ENCODE data around the gene RGL1.

Gene RGL1

DNA sequence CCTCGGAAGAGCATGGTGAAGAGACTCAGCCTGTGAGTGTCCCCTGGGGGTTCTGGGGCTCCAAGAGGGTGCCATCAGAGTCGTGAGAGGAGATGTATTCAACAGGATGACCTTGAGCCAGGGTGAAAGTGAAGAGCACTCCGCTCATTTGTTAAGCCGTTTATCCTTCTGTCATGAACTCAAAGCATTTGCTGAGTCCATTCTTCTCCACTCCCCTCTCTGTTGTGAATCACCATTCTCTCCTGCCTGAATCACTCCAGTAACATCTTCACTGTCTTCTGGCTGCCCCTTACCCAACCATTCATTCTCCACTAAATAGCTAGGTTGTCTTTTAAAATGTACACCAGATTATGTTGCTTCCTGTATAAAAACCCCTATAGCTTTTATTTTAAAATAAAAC, 102.2 kb downstream of the RGL1 start:
- no peak for ATAC-seq (ENCODE audit: low read depth)
- H3K27me3 Mint-ChIP-seq, result no peaks in the 10 kb centered on the region
- H3K4me1 Mint-ChIP-seq, result peaks cover 18% of the 10 kb centered on the region
- no peak overlapping the region for H3K27ac Mint-ChIP-seq
- no peak overlapping the region for H3K4me3 Mint-ChIP-seq
- H3K36me3 Mint-ChIP-seq, result no peaks in the 10 kb centered on the region
- DNase-seq (ENCODE audit: low spot score in 2 of 2), result no peak
- no peaks in the 10 kb centered on the region for H3K9me3 Mint-ChIP-seq

DNA sequence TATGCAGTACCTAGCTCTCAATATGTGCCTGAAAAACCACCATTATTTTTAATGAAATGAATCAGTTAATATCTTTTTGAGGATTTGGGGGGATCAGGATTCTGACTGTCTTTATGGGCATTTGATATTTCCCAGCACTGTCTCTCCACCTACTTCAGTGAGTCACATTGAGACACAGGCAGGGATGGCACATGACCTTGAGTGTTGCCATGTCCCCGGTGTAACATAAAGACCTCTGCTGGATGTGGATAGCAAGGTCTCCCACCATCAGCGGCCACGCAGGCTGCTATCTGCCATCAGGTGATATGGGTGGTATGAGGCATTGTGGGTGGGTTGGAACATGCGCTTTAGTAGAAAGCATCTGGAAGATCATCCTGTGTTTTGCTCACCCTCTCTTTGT, 103.2 kb downstream of the RGL1 start:
- H3K4me3 Mint-ChIP-seq, result no peak overlapping the region
- no peaks in the 10 kb centered on the region for H3K36me3 Mint-ChIP-seq
- ATAC-seq (ENCODE audit: low read depth) (no peak), DNase-seq (ENCODE audit: low spot score in 2 of 2) (no peak)
- no peaks in the 10 kb centered on the region for H3K27me3 Mint-ChIP-seq
- no peaks in the 10 kb centered on the region for H3K9me3 Mint-ChIP-seq
- no peak overlapping the region for H3K27ac Mint-ChIP-seq
- H3K4me1 Mint-ChIP-seq, result peaks cover 24% of the 10 kb centered on the region

DNA sequence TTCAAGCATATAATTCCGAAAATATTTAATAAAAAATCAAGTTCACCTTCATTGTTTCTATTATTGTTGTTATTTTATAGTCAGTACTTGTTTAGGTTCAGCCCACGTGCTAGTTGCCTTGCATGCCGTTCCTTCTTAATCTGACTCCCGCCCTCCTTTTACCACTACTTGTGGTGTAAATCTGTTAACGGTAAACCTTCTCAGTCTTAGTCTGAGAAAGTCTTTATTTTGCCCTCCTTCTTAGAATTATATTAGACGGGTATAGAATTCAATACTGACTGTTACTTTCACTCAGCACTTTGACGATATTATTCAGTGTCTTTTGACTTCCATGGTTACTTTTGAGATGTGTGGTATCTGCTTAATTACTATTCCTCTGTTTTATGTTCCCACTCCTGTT, 104.8 kb downstream of the RGL1 start:
- Mint-ChIP-seq H3K9me3 (no peaks in the 10 kb centered on the region), H3K4me1 (peaks cover 21% of the 10 kb centered on the region), H3K4me3 (no peak overlapping the region), H3K27ac (no peak overlapping the region), H3K36me3 (no peaks in the 10 kb centered on the region), H3K27me3 (no peaks in the 10 kb centered on the region)
- ATAC-seq (ENCODE audit: low read depth), result no peak
- no peak for DNase-seq (ENCODE audit: low spot score in 2 of 2)

DNA sequence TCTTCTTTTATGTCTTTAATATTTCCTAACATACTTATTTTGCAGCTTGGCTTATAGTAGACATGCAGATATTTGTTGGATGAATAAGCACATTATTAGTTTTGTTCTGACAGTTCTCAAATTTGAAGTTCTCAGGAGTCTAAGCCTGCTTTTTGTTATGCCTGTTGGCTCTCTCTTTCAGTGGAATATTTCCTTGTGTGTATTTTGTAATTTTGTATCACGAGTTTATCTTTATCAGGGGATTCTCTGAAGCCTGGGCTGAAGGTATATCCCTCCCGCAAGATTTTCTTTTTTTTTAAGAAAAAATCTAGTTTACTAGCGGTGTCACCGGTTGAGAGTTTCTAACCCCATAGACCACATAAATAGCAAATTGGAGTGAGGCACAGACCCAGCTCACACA, 105.9 kb downstream of the RGL1 start:
- Mint-ChIP-seq H3K36me3 (no peaks in the 10 kb centered on the region), H3K27me3 (no peaks in the 10 kb centered on the region), H3K9me3 (no peaks in the 10 kb centered on the region), H3K4me1 (peaks cover 25% of the 10 kb centered on the region), H3K27ac (peak overlapping the region; percentile 1), H3K4me3 (no peak overlapping the region)
- ATAC-seq (ENCODE audit: low read depth), result no peak
- no peak for DNase-seq (ENCODE audit: low spot score in 2 of 2)

DNA sequence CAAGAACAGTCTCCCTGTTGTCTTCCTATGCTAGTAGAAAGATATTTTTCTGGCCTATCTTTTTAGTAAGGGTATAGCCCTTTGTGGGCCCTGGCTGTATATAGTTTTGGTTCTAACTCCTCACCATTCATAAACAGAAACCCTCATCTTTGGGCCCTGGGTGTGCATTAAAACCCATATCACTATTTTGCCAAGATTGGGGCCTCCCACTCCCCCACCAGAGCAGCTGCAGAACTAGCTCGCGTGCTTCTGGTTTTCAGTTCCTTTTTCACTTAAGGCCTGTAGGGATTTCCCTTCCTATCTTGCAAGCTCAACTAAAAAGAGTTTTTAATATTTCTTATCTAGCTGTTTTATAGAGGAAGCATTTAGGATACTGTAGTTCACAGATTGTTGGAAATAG, 106.4 kb downstream of the RGL1 start:
- Mint-ChIP-seq H3K9me3 (no peaks in the 10 kb centered on the region), H3K4me1 (peaks cover 29% of the 10 kb centered on the region), H3K36me3 (no peaks in the 10 kb centered on the region), H3K27me3 (no peaks in the 10 kb centered on the region), H3K27ac (peak overlapping the region; percentile 1), H3K4me3 (no peak overlapping the region)
- DNase-seq (ENCODE audit: low spot score in 2 of 2) (peak; percentile 31 to 61), ATAC-seq (ENCODE audit: low read depth) (peak; percentile 97)

DNA sequence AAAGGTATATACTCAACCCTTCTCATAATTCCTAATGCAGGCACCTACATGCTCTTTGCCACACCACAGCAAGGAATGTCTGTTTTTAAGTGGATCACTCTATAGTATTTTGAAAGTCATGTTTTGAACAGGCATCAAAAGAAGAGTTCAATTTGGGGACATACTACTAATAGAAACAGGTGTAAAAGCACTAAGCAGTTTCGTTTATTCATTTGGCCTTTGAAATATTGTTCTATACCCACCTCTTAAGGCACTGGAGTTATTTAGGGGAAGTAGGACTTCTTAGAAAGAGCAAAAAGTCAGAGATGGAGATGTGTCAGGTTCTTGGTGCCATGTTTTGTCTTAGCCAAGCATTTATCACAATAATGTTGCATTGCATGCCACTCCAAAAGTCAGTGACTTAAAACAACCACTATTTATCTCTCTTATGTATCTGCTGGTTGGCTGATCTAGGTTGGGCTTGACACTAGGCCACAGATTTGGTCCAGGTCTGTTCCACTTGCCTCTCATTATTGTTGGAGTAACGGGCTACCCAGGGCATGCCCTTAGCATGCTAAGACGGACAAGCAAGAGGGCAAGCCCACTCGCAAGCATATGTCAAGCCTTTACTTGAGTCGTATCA, 107.5 kb downstream of the RGL1 start:
- Mint-ChIP-seq H3K4me3 (no peak overlapping the region), H3K27me3 (no peaks in the 10 kb centered on the region), H3K9me3 (no peaks in the 10 kb centered on the region), H3K4me1 (peaks cover 30% of the 10 kb centered on the region), H3K27ac (peak overlapping the region; percentile 32), H3K36me3 (no peaks in the 10 kb centered on the region)
- no peak for DNase-seq (ENCODE audit: low spot score in 2 of 2)
- ATAC-seq (ENCODE audit: low read depth), result no peak

DNA sequence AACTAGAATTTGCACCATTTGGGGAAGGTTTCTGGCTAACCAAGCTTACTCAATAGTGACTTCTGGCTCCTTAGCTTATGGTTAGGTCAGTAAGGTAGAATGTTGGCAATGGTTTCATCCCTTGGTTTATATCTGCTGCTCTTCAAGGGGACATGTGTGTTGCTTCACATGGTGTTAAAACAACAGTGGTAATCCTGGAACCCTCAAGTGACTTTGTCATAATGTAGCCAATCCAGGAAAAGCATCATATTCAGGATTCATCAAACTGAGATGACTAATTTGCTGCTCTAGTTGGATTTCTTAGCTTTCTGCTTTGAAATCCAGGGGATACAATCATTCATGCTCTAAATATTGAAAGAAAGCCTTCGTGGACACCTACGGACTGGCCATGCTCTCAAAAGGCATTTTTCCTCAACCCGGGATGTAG, 108.7 kb downstream of the RGL1 start:
- no peak overlapping the region for H3K27ac Mint-ChIP-seq
- H3K27me3 Mint-ChIP-seq, result no peaks in the 10 kb centered on the region
- ATAC-seq (ENCODE audit: low read depth) (no peak), DNase-seq (ENCODE audit: low spot score in 2 of 2) (no peak)
- H3K4me3 Mint-ChIP-seq, result no peak overlapping the region
- no peaks in the 10 kb centered on the region for H3K9me3 Mint-ChIP-seq
- no peaks in the 10 kb centered on the region for H3K36me3 Mint-ChIP-seq
- H3K4me1 Mint-ChIP-seq, result peaks cover 30% of the 10 kb centered on the region

DNA sequence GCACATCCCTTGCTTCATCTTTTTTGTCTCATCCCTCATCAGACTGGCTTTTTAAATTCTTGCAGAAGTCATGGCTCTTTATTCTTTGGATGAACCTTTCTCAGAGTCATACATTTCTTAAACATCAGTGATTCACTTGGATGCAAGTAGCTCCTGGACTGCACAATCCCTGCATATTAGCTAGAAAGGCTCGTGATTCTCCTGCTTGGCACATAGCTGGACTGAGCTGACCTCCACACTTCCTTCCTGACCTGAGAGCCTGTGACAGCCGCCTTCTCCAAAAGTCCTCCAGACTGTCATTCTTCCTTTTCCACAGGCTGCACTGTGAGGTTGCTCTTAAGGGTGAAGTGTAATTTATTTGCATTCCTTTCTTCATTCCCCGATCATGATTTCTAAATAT, 109.4 kb downstream of the RGL1 start:
- Mint-ChIP-seq H3K36me3 (no peaks in the 10 kb centered on the region), H3K27ac (no peak overlapping the region), H3K4me3 (no peak overlapping the region), H3K9me3 (no peaks in the 10 kb centered on the region), H3K4me1 (peaks cover 30% of the 10 kb centered on the region), H3K27me3 (no peaks in the 10 kb centered on the region)
- ATAC-seq (ENCODE audit: low read depth) (no peak), DNase-seq (ENCODE audit: low spot score in 2 of 2) (no peak)

DNA sequence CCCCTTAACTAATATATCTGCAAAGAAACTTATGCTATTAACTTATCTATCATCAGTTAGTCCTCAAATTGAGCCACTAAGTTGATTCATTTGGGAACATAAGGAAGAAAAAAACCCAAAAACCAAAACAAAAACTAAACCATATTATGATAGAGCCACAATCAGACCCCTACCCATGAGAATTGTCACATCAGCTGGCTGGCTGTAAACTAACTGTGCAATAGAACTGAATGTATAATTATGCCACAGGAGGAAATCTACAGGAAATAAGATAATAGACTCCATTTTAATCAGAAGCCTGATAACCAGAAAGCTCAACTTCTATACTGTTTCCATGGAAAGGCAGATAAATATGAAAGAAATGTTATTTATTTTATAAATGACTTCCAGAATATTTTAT, 110.0 kb downstream of the RGL1 start:
- Mint-ChIP-seq H3K36me3 (no peaks in the 10 kb centered on the region), H3K27ac (no peak overlapping the region), H3K27me3 (no peaks in the 10 kb centered on the region), H3K9me3 (no peaks in the 10 kb centered on the region), H3K4me3 (no peak overlapping the region), H3K4me1 (peaks cover 27% of the 10 kb centered on the region)
- ATAC-seq (ENCODE audit: low read depth) (no peak), DNase-seq (ENCODE audit: low spot score in 2 of 2) (no peak)

DNA sequence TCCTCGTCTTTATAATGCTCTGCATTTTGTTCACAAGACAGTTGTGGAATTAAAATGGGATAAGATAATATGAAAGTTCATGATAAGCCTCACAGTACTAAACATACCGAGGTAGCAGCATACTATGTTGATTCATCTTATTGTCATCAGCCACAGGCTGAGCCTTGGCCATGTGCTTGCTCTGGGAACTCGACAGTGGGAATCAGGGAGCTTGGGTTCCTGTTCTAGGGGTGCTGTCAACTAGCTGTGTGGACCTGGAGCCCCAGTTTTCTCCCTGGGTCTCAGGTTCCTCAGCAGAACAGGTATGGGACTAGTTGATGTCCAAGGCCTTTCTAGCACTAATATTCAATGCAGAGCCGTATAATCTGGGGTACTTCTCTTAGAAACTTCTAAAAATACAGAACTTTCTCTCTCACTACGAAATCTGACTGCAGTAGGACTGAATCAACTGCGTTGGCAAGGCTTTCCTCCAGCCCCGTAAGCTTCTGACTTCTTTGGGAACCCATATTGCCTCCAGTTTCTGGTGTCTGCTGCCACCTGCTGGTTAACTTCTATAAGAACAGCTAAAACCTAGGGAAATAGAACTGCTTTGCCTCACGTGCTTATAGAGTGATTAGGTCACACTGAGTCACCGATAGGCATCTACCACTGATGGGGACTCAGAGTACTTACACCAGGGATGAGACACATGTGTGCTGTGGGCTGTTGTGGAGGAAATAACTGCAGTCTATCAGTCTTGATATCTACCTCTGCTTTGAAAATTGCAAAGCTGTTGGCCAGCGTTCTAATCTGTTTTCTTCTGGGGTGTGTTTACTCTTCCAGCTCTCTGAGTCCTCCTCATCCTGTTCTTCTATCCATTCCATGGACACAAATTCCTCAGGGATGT, 110.9 kb downstream of the RGL1 start:
- H3K4me3 Mint-ChIP-seq, result peak overlapping the region; percentile 9
- H3K9me3 Mint-ChIP-seq, result no peaks in the 10 kb centered on the region
- H3K4me1 Mint-ChIP-seq, result peaks cover 22% of the 10 kb centered on the region
- DNase-seq (ENCODE audit: low spot score in 2 of 2) (peak; percentile 60 to 63), ATAC-seq (ENCODE audit: low read depth) (peak; percentile 44)
- no peaks in the 10 kb centered on the region for H3K36me3 Mint-ChIP-seq
- no peak overlapping the region for H3K27ac Mint-ChIP-seq
- H3K27me3 Mint-ChIP-seq, result no peaks in the 10 kb centered on the region

DNA sequence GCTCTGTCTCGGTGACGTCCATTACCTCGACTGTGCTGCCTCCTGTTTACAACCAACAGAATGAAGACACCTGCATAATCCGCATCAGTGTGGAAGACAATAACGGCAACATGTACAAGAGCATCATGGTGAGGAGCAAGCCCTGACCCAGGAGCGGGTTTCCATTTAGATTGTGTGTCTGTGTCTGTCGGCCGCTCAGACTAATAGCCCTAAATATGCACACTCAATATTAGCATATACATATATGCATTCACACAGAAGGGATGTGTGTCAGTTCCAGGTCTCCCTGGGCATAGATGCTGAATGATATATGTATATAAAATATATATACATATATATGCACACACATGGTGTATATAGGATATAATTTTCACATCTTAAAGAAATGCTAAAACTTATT, 111.7 kb downstream of the RGL1 start:
- peaks cover 18% of the 10 kb centered on the region for H3K4me1 Mint-ChIP-seq
- no peaks in the 10 kb centered on the region for H3K27me3 Mint-ChIP-seq
- H3K9me3 Mint-ChIP-seq, result no peaks in the 10 kb centered on the region
- no peak overlapping the region for H3K4me3 Mint-ChIP-seq
- no peak overlapping the region for H3K27ac Mint-ChIP-seq
- ATAC-seq (ENCODE audit: low read depth) (no peak), DNase-seq (ENCODE audit: low spot score in 2 of 2) (no peak)
- no peaks in the 10 kb centered on the region for H3K36me3 Mint-ChIP-seq

DNA sequence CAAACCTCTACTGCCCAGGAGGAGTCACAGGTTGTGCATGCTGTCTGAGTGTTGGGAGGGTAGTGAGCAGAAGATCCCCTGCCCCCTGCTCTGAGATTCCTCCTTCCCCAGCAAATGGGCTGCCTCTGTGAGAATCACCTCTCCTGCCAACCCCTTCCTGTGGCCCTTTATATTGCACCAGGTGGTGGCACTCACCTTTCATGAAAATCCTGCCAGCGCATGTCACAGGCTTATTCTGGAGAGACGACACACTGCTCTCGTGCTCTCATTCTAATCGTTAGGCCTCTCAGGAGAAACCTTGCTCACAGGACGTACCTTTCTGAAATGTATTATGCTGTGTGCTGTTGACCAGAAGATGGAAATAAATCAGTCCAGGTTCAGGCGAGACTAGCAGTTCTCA, 113.7 kb downstream of the RGL1 start:
- ATAC-seq (ENCODE audit: low read depth) (no peak), DNase-seq (ENCODE audit: low spot score in 2 of 2) (no peak)
- Mint-ChIP-seq H3K4me1 (peaks cover 9% of the 10 kb centered on the region), H3K4me3 (no peak overlapping the region), H3K27me3 (peaks cover 3% of the 10 kb centered on the region), H3K27ac (no peak overlapping the region), H3K9me3 (no peaks in the 10 kb centered on the region), H3K36me3 (no peaks in the 10 kb centered on the region)

DNA sequence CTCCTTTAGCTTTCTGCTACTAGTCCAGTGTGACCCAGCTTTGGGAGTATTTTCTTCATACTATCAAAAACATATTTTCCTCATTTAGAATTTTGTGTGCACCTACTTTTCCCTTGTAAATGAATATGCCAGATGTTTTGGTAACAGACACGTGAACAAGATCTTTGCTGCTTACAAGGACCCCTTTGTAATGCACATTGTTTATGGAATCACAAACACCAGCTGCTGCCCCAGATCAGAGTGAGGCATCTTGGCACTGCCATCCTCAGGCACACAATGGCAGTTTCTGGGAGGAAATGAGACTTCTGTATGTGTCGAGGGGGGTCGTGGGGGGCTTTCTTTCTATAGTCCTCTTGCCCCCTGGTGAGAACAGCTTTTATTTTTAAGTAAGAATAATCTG, 115.7 kb downstream of the RGL1 start:
- H3K27me3 Mint-ChIP-seq, result peaks cover 9% of the 10 kb centered on the region
- H3K36me3 Mint-ChIP-seq, result peaks cover 3% of the 10 kb centered on the region
- DNase-seq (ENCODE audit: low spot score in 2 of 2) (no peak), ATAC-seq (ENCODE audit: low read depth) (no peak)
- H3K4me1 Mint-ChIP-seq, result peaks cover 7% of the 10 kb centered on the region
- no peak overlapping the region for H3K4me3 Mint-ChIP-seq
- H3K27ac Mint-ChIP-seq, result no peak overlapping the region
- H3K9me3 Mint-ChIP-seq, result peaks cover 5% of the 10 kb centered on the region

DNA sequence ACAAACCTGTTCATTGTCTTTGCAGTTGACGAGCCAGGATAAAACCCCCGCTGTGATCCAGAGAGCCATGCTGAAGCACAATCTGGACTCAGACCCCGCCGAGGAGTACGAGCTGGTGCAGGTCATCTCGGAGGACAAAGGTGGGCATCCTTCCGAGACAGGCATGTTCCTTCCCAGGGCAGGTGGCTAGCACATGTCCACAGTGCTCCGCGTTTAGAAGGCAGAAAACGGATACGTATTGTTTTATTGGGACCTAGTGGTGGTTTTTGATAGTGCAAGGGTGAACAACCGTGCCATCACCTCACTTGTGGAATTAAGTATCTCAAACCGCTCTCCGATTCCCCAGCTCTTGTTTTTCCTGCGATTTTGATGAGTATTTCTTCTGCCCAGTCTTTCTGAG, 117.3 kb downstream of the RGL1 start:
- Mint-ChIP-seq H3K4me3 (no peak overlapping the region), H3K4me1 (no peaks in the 10 kb centered on the region), H3K27me3 (peaks cover 9% of the 10 kb centered on the region), H3K36me3 (peaks cover 3% of the 10 kb centered on the region), H3K27ac (no peak overlapping the region), H3K9me3 (peaks cover 5% of the 10 kb centered on the region)
- DNase-seq (ENCODE audit: low spot score in 2 of 2), result no peak
- no peak for ATAC-seq (ENCODE audit: low read depth)

DNA sequence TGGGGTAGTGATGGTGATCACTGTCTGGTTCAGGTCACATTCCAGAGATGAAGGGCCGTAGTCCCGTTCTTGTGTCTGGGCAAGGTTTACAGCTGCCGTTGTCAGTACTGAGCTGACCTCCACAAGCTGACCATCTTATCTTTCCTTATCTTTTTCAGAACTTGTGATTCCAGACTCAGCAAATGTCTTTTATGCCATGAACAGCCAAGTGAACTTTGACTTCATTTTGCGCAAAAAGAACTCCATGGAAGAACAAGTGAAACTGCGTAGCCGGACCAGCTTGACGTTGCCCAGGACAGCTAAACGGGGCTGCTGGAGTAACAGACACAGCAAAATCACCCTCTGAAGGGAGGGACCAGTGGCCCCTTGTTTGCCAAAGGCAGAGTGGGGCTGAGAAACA, 121.0 kb downstream of the RGL1 start:
- ATAC-seq (ENCODE audit: low read depth) (no peak), DNase-seq (ENCODE audit: low spot score in 2 of 2) (no peak)
- Mint-ChIP-seq H3K36me3 (peaks cover 3% of the 10 kb centered on the region), H3K4me3 (no peak overlapping the region), H3K9me3 (peaks cover 5% of the 10 kb centered on the region), H3K27me3 (peaks cover 11% of the 10 kb centered on the region), H3K4me1 (no peaks in the 10 kb centered on the region), H3K27ac (no peak overlapping the region)
